HEK293 (cell line): Measurements from ENCODE around the gene CXCL8.

Experiments used
- CTCF ChIA-PET: fragments of 350-600 bp; formaldehyde crosslinking; extraction: SDS; loops from one replicate; lab custom pipeline; 2021; ENCODE audit warnings: antibody characterized with exemption; lab: Yijun Ruan, JAX
- POLR2A ChIA-PET: fragments of 300-600 bp; formaldehyde crosslinking; extraction: SDS; loops from one replicate; lab custom pipeline; 2020; ENCODE audit warnings: antibody characterized with exemption, inconsistent platforms; lab: Yijun Ruan, JAX
- H3K27ac ChIP-seq: fragments of 200-500 bp; sonication (Bioruptor generic); 2 replicates; pipeline ENCODE4 v1.5.1; 2014; ENCODE audit warnings: low read depth, low read length, control low read depth, inconsistent platforms; ENCODE audit errors: extremely low read depth
- H3K36me3 ChIP-seq, 2 experiments: fragments of 200-500 bp in 1 of 2; sonication (Bioruptor generic) in 1 of 2; 1 replicate in 1 of 2; 2 replicates in 1 of 2; pipeline ENCODE4 v1.5.1; 2014 to 2017; ENCODE audit warnings: inconsistent platforms in 2 of 2, low read length in 2 of 2; ENCODE audit not compliant: control insufficient read depth in 2 of 2, insufficient read depth in 1 of 2
- H3K4me1 ChIP-seq: fragments of 200-500 bp; sonication (Bioruptor generic); 2 replicates; pipeline ENCODE4 v1.5.1; 2014; ENCODE audit warnings: mild to moderate bottlenecking, low read length, inconsistent platforms; ENCODE audit not compliant: control insufficient read depth, insufficient read depth
- H3K4me3 ChIP-seq: 2 replicates; pipeline ENCODE4 v1.5.1; 2011; ENCODE audit warnings: low read depth, mild to moderate bottlenecking, control low read depth, low read length, moderate library complexity
- H3K9me3 ChIP-seq: fragments of 200-500 bp; sonication (Bioruptor generic); 2 replicates; pipeline ENCODE4 v1.5.1; 2014; ENCODE audit warnings: low read depth, low read length, inconsistent platforms; ENCODE audit not compliant: control insufficient read depth, insufficient read depth
- EGR2 ChIP-seq: fragments of 450-650 bp; formaldehyde crosslinking; IDR thresholded peaks from 2 replicates; pipeline ENCODE4 v1.5.1; 2016; ENCODE audit warnings: low read depth, missing biosample characterization, missing genetic modification characterization
- SCRT1 ChIP-seq: fragments of 450-650 bp; formaldehyde crosslinking; IDR thresholded peaks from 2 replicates; pipeline ENCODE4 v1.5.1; 2016; ENCODE audit warnings: missing biosample characterization, missing genetic modification characterization, borderline replicate concordance
- SETDB1 ChIP-seq: IDR thresholded peaks from one replicate; pipeline ENCODE4 v1.6.1; 2017; ENCODE audit warnings: mild to moderate bottlenecking, low read length, moderate library complexity, mixed read lengths; ENCODE audit not compliant: insufficient read length
- SP2 ChIP-seq: fragments of 450-650 bp; formaldehyde crosslinking; IDR thresholded peaks from 2 replicates; pipeline ENCODE4 v1.5.1; 2016; ENCODE audit warnings: missing biosample characterization, missing genetic modification characterization
- ZBTB7A ChIP-seq: fragments of 450-650 bp; formaldehyde crosslinking; IDR thresholded peaks from 2 replicates; pipeline ENCODE4 v1.5.1; 2016; ENCODE audit warnings: low read depth, missing biosample characterization, missing genetic modification characterization
- ZBTB8A ChIP-seq: fragments of 450-650 bp; formaldehyde crosslinking; IDR thresholded peaks from 2 replicates; pipeline ENCODE4 v1.5.1; 2016; ENCODE audit warnings: missing biosample characterization, missing genetic modification characterization
- ZEB2 ChIP-seq: fragments of 450-650 bp; formaldehyde crosslinking; IDR thresholded peaks from 2 replicates; pipeline ENCODE4 v1.5.1; 2016; ENCODE audit warnings: missing biosample characterization, missing genetic modification characterization
- ZNF501 ChIP-seq: fragments of 450-650 bp; formaldehyde crosslinking; IDR thresholded peaks from 2 replicates; pipeline ENCODE4 v1.5.1; 2016; ENCODE audit warnings: missing biosample characterization, missing genetic modification characterization
- ZNF571 ChIP-seq: fragments of 450-650 bp; formaldehyde crosslinking; IDR thresholded peaks from 2 replicates; pipeline ENCODE4 v1.5.0; 2017; ENCODE audit warnings: missing biosample characterization, missing genetic modification characterization
- ZSCAN16 ChIP-seq: fragments of 450-650 bp; formaldehyde crosslinking; IDR thresholded peaks from 2 replicates; pipeline ENCODE4 v1.5.1; 2016; ENCODE audit warnings: missing biosample characterization, missing genetic modification characterization
- TF ChIP-seq, protein P1 (sequence below): fragments of 450-650 bp; formaldehyde crosslinking; IDR thresholded peaks from 2 replicates; pipeline ENCODE4 v1.5.1; 2016; ENCODE audit warnings: missing biosample characterization, missing genetic modification characterization
- TF ChIP-seq, protein P2 (sequence below): fragments of 450-650 bp; formaldehyde crosslinking; IDR thresholded peaks from 2 replicates; pipeline ENCODE4 v1.5.1; 2017; ENCODE audit warnings: missing biosample characterization, missing genetic modification characterization
- TF ChIP-seq, protein P3 (sequence below): fragments of 450-650 bp; formaldehyde crosslinking; IDR thresholded peaks from 2 replicates; pipeline ENCODE4 v1.5.1; 2016; ENCODE audit warnings: missing biosample characterization, missing genetic modification characterization
- TF ChIP-seq, protein P4 (sequence below): fragments of 450-650 bp; formaldehyde crosslinking; IDR thresholded peaks from 2 replicates; pipeline ENCODE4 v1.5.1; 2016; ENCODE audit warnings: missing biosample characterization, missing genetic modification characterization

CXCL8 gene

DNA sequence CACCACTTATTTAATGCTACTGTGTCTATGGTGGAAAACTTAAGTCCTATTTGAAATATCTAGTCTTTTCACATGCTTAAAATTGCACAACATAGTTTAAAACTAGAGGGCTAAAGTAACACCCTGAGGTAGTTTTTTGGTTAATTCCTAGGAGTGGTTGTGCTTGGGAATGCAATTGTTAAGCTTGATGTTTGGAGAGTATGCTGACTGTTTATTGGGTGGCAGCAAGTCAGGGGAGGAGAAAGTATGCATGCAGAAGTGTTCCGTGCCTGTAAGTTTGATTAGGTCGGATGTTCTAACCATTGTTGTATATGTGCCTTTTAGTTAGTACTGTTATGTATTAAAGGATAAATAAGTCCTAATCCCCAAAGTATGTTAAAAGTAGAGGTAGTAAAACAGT is 40.5 kb downstream of the CXCL8 start:
- no peak for TF ChIP-seq ZBTB8A (tag by site-specific recombination)
- no peak for TF ChIP-seq SP2
- TF ChIP-seq, protein P1, sequence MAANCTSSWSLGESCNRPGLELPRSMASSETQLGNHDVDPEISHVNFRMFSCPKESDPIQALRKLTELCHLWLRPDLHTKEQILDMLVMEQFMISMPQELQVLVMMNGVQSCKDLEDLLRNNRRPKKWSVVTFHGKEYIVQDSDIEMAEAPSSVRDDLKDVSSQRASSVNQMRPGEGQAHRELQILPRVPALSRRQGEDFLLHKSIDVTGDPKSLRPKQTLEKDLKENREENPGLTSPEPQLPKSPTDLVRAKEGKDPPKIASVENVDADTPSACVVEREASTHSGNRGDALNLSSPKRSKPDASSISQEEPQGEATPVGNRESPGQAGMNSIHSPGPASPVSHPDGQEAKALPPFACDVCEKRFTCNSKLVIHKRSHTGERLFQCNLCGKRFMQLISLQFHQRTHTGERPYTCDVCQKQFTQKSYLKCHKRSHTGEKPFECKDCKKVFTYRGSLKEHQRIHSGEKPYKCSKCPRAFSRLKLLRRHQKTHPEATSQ (tag by site-specific recombination) = no peak
- TF ChIP-seq, protein P2, sequence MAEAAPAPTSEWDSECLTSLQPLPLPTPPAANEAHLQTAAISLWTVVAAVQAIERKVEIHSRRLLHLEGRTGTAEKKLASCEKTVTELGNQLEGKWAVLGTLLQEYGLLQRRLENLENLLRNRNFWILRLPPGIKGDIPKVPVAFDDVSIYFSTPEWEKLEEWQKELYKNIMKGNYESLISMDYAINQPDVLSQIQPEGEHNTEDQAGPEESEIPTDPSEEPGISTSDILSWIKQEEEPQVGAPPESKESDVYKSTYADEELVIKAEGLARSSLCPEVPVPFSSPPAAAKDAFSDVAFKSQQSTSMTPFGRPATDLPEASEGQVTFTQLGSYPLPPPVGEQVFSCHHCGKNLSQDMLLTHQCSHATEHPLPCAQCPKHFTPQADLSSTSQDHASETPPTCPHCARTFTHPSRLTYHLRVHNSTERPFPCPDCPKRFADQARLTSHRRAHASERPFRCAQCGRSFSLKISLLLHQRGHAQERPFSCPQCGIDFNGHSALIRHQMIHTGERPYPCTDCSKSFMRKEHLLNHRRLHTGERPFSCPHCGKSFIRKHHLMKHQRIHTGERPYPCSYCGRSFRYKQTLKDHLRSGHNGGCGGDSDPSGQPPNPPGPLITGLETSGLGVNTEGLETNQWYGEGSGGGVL (tag by site-specific recombination) = no peak
- TF ChIP-seq ZSCAN16 (tag by site-specific recombination) = no peak
- no peak for TF ChIP-seq ZNF501 (tag by site-specific recombination)
- TF ChIP-seq, protein P3, sequence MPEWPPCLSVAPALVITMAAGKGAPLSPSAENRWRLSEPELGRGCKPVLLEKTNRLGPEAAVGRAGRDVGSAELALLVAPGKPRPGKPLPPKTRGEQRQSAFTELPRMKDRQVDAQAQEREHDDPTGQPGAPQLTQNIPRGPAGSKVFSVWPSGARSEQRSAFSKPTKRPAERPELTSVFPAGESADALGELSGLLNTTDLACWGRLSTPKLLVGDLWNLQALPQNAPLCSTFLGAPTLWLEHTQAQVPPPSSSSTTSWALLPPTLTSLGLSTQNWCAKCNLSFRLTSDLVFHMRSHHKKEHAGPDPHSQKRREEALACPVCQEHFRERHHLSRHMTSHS = no peak
- TF ChIP-seq ZNF571 = no peak
- TF ChIP-seq, protein P4, sequence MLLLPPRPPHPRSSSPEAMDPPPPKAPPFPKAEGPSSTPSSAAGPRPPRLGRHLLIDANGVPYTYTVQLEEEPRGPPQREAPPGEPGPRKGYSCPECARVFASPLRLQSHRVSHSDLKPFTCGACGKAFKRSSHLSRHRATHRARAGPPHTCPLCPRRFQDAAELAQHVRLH (tag by site-specific recombination) = no peak
- no peak for TF ChIP-seq ZEB2 (tag by site-specific recombination)
- no peak for TF ChIP-seq SCRT1 (tag by site-specific recombination)
- no peak for TF ChIP-seq ZBTB7A (tag by site-specific recombination)
- no peak for TF ChIP-seq SETDB1
- H3K27ac ChIP-seq = no peak overlapping the region
- ChIA-PET POLR2A (no interaction called here), CTCF (no interaction called here)
- no peaks in the 10 kb centered on the region for H3K36me3 ChIP-seq
- H3K9me3 ChIP-seq = no peaks in the 10 kb centered on the region
- H3K4me3 ChIP-seq = no peak overlapping the region
- H3K4me1 ChIP-seq = no peaks in the 10 kb centered on the region

DNA sequence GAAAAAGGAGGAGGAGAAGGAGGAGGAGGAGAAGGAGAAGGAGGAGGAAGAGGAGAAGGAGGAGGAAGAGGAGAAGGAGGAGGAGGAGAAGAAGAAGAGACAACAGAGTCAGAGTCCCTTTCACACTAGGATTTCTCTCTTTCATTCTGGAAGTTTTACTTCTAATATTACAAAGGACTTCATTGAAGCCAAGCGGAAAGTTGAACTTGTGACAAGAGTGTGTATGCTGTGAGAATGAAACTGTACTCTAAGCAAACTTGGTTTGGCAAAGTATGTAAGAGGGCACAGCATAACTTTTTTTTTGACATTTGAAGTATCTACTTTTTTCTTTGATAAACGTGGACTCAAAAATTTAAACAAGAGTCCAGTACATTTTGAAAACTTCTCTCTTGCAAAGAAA is 48.0 kb downstream of the CXCL8 start:
- H3K9me3 ChIP-seq = no peaks in the 10 kb centered on the region
- CTCF ChIA-PET = interaction anchor here (1.0 kb wide), 1 partner anchor 346 kb away, joined by 3 read pairs; no protein-coding TSS in a partner anchor
- H3K4me1 ChIP-seq = no peaks in the 10 kb centered on the region
- POLR2A ChIA-PET = no interaction called here
- no peak overlapping the region for H3K4me3 ChIP-seq
- no peaks in the 10 kb centered on the region for H3K36me3 ChIP-seq
- no peak for TF ChIP-seq ZNF501 (tag by site-specific recombination)
- 0 out of 2 replicates have a peak, but pooled peaks have one; percentile 38 for TF ChIP-seq EGR2 (tag by site-specific recombination)
- no peak overlapping the region for H3K27ac ChIP-seq
